SHP77 (cell line): Measurements from ENCODE around the gene ADAMTSL3.

Experiments used
- DNase-seq, 2 experiments: peaks; one replicate each; lab custom pipeline; 2025; lab: John Stamatoyannopoulos, UW

ADAMTSL3 gene

DNA sequence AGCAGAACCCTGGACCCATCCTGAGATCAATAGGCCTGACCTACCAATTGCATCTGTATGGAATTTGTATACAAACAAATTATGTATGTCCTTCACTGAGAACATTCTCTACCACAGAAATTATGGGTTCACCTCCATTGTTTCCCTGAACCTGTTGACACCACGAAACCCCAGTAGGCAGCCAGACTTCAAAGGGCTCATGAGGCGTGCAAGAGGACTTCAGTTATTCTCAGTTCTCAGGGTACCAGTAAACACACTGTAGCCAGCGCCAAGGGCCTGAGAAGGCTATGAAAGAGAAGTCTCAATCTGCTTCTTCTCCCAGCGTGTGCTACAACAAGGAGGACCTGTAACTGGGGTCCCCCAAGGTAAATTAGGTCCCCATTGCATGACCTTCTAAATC is 326.7 kb downstream of the ADAMTSL3 start:
- DNase-seq = no peak

DNA sequence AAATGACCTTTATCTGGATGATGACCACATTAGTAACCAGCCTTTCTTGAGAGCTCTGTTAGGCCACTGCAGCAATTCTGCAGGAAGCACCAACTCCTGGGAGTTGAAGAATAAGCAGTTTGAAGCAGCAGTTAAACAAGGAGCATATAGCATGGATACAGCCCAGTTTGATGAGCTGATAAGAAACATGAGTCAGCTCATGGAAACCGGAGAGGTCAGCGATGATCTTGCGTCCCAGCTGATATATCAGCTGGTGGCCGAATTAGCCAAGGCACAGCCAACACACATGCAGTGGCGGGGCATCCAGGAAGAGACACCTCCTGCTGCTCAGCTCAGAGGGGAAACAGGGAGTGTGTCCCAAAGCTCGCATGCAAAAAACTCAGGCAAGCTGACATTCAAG is 328.8 kb downstream of the ADAMTSL3 start:
- no peak for DNase-seq

DNA sequence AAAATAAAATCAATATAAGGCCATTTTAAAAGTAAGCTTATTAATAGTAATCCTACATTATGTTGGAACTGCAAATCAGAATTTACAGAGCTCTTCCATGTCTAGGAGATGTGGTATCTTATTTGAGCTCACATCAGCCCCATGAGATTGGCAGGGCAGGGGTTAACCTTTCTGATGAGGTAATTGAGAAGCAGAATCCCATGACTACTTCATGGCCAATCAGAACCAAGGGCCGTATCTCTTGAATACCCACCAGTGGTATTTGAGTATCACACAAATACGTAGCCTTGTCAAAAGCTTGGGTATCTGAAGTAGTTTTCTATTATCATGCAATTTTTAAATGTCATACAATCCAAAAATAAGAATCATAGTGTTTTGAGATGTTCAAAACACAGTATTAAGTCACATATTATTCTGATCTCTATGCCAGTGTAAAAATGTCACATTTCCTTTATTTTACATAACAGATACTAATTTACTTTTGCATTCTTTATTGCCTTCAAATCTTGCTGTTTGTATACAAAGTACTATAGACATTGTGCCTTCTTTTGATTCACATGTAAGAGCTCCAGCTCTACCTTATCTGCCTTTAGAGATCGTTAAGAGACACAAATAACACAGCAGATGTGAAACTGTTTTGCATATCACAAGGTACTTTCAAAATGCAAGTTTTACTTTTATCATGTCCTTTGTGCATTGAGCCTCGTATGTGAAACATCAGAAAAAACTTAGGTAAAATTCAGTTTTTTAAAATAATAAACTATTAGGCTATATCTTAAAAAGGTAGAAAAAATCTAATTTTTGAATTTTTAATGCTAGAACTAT is 329.9 kb downstream of the ADAMTSL3 start:
- DNase-seq = no peak

DNA sequence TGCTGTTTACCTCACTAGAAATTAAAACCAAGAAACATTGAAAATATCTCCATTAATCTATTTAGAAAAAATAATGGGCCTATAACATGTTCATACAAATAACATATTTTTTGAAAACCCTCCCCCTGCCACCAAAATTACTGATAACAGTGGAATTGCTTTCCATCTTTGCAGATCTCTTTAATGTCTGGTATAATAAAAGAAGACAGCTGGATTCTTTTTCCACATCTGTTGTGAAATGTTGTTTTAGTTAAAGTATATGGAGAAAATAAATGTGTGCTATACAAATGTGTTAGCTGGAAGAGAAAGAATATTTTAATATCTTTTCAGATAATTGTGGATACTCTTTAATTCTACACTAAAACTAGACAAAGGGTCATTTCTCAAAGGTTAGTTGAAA is 330.7 kb downstream of the ADAMTSL3 start:
- DNase-seq = no peak

DNA sequence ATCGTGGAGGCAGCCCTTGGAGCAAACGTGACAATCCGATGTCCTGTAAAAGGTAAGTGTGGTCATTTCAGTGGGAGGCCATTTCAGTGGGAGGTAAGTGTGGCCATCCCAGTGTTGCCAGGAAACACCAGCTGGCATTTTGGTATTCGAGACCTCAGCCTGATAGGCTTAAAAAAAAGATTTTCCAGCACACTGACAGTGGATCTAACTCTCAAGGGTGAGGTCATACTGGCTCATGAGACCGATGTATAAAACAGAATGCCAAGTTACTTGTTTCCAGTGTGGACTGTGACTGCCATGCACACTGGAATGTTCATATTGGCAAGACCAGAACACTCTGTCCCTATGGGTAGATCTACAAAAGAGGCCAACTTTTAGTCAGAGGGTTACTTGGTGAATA is 337.2 kb downstream of the ADAMTSL3 start:
- no peak for DNase-seq

DNA sequence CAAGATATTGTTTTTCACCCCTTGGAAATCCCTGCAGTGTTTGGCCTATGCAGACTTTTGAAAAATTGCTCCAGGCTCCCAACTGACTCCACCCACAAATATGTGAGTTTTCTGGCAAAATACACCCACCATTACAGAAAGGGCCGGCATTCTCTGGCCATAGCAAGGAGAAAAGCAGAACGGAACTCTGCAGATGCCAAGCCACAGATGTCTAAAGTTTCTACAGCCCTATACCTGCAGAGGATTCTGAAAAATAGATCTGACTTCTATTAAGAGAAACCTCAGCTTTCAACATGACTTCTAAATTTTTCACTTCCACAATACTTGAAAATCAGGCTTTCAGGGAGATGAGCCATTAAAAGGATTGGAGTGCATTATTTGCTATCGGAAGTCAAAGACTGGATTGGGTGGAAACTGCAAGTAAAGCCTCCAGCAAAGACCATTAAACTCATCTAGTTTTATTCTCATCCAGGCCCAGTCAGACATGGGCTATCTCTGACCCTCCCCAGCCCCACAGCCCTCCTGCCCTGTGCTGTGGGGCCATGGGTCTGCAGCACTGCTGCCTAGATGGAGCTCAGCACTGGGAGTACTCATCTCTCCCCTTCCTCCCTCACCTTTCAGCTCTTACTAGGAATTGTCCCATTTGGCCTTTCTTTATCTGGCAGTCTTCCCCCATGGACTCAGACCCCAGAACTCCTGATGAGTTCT is 338.6 kb downstream of the ADAMTSL3 start:
- DNase-seq = no peak

DNA sequence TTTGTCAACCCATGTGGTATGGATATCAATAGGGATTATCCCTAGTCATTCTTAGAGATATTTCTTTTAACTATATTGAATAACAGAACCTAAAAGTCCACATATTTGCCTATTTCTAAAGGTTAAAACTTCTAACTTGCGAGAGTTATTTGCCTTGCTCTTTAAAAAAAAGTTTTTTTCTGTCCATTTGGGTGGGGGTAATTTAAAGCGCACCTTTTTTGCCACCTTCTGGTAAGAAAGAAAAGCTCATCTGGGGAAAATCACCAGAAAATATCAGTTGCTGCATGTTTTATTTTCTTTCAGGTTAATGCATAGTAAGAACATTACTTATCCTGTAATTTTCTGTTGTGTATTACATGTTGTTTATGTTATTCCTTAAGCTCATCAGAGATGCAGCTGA is 339.7 kb downstream of the ADAMTSL3 start:
- DNase-seq = no peak

DNA sequence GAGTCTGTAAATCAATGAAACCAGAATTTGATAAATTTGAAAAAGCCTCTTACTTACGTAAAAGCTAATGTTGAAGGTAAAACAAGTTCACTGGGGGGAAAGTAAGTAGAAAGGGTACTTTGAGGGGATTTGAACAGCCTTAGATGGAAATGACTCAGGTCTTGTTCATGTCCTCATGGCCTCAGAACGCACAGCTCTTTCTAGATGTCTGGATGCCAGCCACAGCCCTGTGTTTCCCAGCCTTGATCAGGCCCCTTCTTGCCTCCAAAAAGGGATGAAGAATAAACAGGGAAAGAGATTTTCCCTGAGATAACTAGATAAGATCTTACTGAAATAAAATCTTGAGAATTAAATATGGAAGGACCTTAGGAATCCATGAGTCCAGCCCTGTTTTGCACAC is 344.6 kb downstream of the ADAMTSL3 start:
- no peak for DNase-seq

DNA sequence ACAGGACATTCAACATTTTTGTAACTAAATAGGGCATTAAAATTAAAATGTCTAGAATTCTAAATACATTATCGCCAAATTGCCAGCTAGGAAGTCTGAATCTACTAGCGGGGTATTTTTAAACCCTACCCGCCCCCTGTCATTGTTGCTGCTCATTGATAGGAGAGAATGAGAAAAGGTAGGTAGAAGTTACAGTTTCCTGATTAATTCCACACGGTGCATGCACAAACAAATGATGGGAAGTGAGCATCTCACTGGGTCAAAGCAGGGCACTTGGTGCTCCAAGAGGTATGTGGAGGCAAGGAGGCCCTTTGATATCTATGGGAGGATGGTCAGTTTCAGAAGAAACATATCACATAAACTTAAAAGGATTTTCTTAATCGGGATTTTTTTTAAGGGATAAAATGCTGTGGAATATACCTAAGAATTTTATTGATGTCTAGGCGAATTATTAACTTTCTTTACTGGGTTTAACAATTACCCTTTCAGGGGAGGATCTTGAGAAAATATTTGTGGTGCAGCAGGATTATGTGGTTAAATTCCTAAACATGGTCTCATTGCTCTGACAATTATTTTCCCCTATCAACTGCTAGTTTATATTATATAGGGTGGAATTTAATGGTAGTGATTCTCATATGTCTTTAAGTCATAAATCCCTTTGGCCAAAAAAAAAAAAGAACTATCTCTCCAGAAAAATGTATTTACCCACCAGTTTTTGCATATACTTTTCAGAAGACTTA is 345.6 kb downstream of the ADAMTSL3 start:
- DNase-seq = no peak

DNA sequence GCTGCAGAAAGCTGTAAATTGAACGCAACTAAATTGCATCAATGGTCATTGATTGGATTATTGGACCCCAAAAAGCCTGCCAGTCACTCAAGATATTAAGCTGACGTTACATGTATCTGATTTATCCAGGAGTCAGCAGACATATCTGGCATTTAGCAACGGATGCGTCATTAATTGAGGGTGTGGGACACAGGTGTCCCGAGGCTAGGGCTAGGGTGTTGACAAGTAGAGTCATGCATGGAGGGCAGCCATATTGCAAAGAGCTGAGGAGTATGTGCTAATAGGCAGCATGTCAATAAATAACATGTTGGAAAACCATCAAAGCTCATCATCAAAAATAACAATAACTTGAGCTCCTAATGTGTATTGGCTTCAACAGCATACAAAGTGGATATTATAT is 347.1 kb downstream of the ADAMTSL3 start:
- no peak for DNase-seq

DNA sequence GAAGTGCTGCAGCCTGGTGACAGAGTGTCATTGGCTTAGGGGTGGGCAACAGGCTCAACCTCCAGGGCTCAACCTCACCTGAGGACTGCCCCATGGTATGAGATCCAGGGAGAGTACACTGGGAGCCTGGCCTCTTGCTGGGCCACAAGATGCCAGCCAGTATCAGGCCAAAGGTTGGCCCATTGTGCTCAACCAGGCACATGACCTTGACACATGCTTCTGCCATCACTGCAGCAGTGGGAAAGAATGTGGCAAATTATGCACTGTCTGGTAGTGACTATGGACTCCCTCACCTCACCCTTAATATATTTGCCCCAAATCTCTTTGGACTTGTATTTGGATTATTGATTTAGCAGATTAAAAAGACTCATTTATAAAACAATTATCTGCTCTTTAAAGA is 347.7 kb downstream of the ADAMTSL3 start:
- no peak for DNase-seq

DNA sequence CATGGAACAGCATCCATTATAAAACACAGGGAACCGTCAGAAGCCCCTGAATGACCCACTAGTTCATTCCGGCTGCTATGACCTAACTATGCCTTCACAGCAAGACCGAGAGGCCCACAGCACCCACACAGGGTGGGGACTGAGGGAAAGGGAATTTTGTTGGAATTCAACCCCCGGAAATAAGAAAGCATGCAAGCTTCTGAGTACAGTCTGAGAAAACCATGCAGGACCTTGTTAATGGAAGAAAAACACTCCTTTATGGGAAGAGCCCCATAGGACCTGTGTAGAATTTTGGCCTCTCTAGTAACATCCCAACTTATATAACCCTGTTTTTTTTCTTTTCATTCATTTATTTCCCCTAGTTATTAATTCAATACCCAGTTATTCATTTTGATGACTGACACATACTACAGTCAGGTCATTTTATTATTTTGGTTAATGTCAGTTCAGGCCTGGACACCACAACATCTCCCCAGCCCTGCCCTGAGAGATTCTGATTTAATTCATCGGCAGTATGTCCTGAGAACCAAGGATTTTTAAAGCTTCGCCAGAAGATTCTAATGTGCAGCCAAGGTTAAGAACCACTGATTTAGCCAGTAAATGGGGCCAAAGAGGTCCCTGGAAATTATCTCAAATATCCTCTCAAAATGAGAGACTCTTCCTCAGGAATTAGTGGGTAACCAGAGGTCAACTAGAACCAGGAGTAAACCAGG is 350.0 kb downstream of the ADAMTSL3 start:
- no peak for DNase-seq

DNA sequence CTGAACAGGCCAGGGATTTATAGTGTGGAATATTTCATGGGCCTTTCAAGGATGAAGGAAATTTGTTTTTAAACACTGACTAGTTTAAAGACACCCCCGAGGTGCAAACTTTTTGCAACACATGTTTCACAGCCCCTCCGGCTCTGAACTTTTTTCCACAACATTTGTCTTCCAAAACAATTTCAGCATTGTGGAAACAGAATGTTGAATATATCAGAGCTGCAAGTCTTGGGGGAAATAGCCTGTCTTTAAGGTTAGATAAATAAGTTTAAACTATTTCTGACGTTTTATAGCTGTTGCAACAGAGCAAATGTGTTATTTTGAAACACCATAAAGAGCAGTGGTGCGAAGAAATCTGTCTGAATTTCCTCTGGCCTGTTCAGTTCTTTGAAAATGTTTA is 352.5 kb downstream of the ADAMTSL3 start:
- DNase-seq = no peak

DNA sequence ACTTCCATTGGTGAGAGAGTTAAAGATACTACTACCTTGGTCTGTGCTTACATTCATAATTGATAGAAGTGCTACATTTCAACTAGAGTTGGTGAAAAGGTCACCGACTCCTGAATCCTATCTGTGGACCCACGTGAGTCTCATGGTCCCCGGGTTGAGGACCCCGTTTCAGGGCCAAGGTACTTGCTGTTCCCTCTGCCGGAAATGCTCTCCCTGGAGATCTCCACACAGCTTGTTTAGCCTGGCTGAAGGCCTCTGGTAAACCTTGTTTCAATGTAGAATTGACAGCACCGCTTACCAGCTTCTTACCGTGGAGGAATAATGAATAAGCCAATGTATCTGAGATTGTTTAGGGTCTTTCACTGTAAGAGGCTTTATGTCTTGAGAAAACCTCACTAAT is 355.7 kb downstream of the ADAMTSL3 start:
- DNase-seq = no peak

DNA sequence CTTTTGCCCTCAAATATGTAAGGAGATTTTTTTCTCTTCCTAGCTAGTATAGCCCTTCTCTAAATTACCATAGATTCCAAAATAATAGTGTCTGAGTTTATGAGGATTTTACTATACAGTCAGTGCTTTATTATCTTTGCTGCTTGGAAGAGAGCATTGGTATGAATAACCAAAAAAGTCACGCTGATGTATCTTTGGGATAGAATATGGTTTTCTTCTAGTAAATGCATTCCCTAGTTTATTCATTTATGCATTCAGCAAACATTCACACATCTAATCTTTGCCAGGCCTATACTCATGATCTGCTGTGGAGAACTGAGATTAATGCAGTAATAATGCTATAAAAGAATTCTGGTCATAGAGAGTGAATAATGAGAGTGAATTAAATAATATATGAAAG is 356.3 kb downstream of the ADAMTSL3 start:
- DNase-seq = no peak

DNA sequence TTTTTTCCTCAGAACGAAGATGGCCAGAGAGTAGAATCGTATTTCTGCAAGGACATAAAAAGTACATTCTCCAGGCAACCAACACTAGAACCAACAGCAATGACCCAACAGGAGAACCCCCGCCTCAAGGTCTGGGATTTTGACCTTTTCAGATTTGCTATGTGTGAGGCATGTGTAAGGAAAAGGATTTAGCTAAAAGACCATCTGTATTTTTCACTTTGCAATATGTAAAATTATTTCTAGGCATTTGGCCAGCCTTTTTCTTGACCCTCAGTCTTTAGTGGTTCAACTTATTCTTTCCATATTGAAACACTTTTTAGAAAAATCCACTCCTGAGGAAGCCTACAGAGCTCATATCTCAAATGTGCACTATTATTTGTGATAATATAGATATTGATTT is 362.4 kb downstream of the ADAMTSL3 start:
- no peak for DNase-seq

DNA sequence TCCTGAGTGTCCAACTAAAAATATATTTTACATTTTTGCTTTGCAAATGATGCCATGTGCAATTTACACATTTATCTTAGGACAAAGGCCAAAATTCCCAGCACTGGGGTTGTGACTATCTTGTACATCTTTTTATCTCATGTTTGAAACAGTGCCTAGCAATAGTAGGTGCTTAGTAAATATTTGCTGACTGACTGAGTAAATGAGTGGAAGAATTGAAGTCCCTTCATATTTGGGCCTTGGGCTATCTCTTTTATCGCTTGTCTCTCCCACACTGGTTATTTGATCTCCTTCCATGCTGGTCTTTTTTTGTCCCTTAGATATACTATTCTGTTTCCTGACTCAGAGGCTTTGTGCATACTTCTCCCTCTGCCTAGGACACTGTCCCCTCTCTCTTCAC is 368.6 kb downstream of the ADAMTSL3 start:
- DNase-seq = no peak

DNA sequence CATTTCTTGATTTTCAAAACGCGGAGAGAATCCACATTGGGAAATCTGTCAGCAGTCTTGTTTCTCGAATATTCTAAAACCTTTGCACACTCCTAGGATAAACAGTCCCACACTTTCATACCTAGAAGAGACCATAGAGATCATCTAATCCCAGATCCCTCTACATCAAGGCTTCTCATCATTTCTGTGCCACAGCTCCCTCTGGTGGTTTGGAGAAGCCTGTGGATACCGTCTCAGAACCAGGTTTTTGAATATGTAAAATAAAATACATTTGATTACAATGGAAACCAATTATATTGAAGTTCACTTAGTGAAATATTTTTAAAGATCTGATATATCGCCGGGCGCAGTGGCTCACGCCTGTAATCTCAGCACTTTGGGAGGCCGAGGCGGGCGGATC is 369.7 kb downstream of the ADAMTSL3 start:
- peak; percentile 34 to 37 for DNase-seq

DNA sequence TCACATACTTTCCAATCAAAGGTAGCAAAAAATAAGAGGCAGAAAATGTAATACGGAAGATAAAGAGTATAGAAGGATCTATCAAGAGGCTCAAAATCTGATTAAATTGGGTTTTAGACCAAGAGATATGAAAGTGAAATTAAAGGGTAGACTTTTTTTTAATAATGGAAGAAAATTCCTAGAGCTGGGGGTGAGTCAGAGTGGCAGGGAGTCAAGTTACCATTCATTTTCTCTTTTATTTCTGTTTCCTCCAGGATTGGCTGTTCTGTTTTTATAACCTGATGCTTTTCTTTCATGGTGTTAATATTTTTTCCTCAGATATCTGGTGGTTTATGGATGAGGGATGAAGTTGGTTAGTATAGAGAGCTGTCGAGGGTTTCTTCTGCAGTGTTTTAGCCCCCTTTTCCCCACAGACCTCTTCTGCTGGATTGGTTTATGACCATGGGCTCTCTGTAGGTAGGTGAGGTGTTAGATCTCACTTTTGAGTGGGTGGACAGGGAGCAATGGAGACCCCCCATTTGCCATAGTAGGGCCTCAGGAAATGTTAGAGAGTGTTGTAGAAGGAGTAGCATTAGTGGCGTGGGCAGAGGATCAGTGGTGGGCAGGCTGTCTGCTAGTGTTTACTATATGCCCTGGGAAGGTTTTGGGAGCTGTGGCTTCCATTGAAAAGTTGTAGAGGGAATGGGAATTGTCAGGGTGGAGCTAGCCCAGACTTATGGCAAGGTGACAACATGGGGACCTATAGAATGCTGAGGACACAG is 380.1 kb downstream of the ADAMTSL3 start:
- no peak for DNase-seq

DNA sequence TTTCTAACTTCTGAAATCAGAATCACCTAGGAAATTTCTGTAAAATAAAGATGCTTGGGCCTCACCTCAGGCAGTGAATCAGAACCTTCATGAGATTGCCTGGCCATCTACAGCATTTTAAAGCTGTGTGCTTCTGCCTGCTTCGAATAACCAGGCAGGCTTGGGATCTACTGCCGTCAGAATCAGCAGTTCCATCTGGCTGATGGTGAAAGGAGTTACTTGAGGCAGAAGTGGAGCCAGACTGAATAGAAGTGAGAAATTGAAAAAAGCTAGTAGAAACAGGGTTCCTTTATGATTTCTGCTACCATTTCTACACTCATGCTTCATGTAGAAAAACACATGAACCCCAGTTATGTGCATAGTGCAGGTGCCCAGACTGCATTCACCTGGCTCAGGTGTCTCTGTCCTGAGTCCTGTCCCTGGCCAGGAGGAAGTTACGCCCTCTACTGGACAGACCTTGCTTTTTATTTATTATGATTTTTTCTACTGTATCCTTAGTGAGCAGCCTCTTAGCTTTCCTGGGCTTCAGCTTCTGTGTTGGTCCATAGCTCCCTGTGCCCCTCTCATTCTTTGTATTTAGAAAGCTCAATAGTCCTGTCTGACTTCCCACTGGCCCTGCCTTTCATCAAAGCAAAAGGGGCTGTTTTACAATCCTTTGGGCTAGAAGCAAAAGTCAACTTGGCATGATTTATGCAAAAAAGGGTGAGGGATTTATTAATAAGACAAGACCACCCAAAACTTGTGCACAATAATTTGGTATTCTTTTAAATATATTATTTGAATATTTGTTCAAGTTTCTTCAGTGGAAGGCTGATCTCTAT is 380.9 kb downstream of the ADAMTSL3 start:
- DNase-seq = no peak

DNA sequence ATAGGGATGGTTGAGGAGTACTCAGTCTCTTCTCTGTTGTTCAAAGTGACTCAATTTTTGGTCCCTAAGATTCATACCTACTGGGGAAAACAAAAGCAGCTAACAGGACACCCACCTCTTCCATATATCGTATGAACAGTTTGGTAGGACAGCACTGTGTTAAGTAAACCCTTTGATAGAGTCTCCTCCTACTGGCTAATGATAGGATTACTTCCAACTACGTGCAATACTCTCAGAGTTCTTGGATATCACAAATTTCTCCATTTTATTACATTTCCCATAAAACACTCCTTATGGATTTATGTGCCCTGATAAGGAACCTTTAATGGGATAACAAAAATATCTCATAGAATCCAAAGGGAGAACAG is 381.5 kb downstream of the ADAMTSL3 start:
- peak in 1 of 2 experiments; percentile 7 for DNase-seq
